Dedifferentiated amniotic fluid mesenchymal stem cell (primary cell): Measurements from ENCODE around the gene MGAT1.
A peak's percentile ranks its signal among the peaks of the same experiment; 100 is the strongest.
"Not testable (repeated sequence)": the region's sequence is repeated elsewhere in the genome, so short reads cannot be mapped to it uniquely, and the experiment has no call there.

Experiments used
- DNase-seq: peaks from one replicate; pipeline ENCODE4 v3.0.0-alpha.2; 2016; ENCODE audit errors: extremely low spot score

The MGAT1 gene

GRCh38 chr5:180802325-180803180 is at the start of gene MGAT1:
Gene MGAT1 (minus strand): TSS chr5:180802806. CDS start chr5:180792971, 9,835 bp downstream.
- DNase-seq, result peak; percentile 87

DNA sequence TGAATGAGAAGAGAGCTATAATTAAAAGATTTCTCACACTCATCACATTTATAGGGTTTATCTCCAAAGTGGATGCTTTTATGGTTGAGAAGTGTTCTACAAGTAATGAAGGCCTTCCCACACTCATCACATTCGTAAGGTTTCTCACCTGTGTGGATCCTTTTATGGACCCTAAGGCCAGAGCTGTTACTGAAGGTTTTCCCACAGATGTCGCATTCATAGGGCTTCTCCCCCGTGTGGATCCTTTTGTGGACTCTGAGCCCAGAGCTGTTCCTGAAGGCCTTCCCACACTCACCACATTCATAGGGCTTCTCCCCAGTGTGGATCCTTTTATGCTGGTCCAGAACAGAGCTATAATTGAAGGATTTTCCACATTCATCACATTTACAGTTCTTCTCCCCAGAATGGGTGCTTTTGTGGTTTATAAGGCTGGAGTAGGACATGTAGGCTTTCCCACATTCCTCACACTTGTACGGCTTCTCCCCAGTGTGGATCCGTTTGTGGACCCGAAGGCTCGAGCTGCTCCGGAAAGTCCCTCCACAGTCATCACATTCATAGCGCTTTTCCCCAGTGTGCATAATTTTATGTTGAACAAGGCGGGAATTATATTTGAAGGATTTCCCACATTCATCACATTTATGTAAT is 48.0 kb upstream of the MGAT1 start:
- no peak for DNase-seq

- no peak for DNase-seq
These were observed 47.2 kb upstream of the MGAT1 start for GRCh38 chr5:180849827-180850226.

DNA sequence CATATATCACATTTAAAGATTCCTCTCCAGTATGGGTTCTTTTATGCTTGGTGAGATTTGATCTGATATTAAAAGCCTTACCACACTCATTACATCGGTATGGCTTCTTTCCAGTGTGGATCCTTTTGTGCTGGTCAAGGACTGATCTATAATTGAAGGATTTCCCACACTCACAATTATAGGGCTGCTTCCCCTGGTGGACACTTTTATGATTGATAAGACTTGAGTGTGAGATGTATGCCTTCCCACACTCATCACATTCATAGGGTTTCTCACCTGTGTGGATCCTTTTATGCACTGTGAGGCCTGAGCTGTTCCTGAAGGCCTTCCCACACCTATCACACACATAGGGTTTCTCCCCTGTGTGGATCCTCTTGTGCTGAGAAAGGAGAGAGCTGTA is 46.3 kb upstream of the MGAT1 start:
- no peak for DNase-seq

DNA sequence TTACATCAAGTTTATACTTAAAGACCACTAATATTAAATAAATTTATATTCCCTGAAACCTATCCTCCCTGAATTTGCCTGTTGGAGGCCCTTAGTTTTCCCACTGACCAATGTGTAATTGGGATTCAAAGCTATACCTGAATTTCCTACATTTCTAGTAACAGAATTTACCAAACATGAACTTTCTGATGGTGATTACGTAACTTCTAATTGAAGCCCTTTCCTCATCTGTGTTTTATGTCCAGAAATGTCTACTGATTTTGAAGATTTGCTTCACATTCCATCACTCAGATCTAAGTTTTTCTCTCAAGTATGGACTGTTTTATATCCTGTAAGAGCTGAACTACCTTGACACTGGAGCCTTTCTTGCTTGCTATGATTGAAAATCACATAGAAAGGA is 45.7 kb upstream of the MGAT1 start:
- DNase-seq, result no peak

GRCh38 chr5:180847026-180847425 is 44.4 kb upstream of the MGAT1 start:
- DNase-seq, result no peak

DNA sequence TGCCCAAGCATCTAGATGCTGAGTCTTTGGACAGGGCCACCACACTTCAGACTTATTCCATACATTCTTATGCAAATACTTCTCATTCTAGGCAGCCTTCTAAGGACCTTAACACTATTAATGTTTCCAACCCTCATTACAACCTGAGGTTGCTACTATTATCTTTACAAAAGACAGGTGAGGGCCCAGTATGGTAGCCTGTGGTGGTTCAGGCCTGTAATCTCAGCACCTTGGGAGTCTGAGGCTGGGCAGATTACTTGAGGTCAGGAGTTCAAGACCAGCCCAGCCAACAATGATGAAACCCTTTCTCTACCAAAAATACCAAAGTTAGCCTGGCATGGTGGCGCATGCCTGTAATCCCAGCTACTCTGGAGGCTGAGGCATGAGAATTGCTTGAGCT is 42.3 kb upstream of the MGAT1 start:
- no peak for DNase-seq

- no peak for DNase-seq
These were observed 41.8 kb upstream of the MGAT1 start for GRCh38 chr5:180844432-180844831.

- no peak for DNase-seq
These were observed 37.3 kb upstream of the MGAT1 start for GRCh38 chr5:180839935-180840334.

- no peak for DNase-seq
These were observed 36.6 kb upstream of the MGAT1 start for GRCh38 chr5:180839227-180839626.

GRCh38 chr5:180837478-180837877 is 34.9 kb upstream of the MGAT1 start:
- no peak for DNase-seq

DNA sequence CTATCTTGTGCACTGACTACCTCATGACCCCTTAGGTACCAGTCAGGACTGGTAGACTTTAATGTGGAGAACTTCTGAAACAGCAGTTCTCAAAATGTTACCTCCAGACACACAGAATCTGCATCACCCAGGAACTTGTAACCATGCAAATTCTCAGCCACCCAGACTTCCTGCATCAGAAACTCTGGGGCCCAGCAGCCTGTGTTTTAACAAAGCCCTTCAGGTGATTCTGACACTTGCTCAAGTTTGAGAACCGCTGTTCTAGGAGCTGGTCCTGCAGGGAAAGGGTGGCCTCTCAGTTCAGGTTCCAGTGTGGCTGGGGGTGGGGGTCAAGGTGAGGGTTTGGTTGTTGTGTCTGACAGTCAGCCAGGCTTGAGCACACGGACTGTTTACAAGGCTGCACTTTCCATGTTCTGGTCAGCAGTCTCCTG is 30.0 kb upstream of the MGAT1 start:
- no peak for DNase-seq

GRCh38 chr5:180831139-180832093 is 28.8 kb upstream of the MGAT1 start:
- peak; percentile 44 for DNase-seq

GRCh38 chr5:180830253-180831138 is 27.9 kb upstream of the MGAT1 start:
- peak; percentile 20 for DNase-seq

- no peak for DNase-seq
These were observed 27.1 kb upstream of the MGAT1 start for GRCh38 chr5:180829726-180830125.

DNA sequence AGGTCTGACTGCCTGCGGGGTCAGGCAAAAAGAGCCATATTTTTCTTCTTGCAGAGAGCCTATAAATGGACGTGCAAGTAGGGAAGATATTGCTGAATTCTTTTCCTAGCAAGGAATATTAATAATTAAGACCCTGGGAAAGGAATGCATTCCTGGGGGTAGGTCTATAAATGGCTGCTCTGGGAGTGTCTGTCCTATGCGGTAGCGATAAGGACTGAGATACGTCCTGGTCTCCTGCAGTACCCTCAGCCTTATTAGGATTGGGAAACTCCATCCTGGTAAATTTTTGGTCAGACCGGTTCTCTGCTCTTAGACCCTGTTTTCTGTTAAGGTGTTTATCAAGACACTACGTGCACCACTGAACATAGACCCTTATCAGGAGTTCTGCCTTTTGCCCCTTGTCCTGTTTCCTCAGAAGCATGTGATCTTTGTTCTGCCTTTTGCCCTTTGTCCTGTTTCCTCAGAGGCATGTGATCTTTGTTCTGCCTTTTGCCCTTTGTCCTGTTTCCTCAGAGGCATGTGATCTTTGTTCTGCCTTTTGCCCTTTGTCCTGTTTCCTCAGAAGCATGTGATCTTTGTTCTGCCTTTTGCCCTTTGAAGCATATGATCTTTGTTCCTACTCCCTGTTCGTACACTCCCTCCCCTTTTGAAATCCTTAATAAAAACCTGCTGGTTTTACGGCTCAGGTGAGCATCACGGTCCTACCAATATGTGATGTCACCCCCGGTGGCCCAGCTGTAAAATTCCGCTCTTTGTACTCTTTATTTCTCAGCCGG is 26.3 kb upstream of the MGAT1 start:
- not testable (repeated sequence) for DNase-seq

DNA sequence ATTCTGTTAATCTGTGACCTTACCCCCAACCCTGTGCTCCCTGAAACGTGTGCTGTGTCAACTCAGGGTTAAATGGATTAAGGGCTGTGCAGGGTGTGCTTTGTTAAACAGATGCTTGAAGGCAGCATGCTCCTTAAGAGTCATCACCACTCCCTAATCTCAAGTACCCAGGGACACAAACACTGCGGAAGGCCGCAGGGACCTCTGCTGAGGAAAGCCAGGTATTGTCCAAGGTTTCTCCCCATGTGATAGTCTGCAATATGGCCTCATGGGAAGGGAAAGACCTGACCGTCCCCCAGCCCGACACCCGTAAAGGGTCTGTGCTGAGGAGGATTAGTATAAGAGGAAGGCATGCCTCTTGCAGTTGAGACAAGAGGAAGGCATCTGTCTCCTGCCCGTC is 24.8 kb upstream of the MGAT1 start:
- DNase-seq, result not testable (repeated sequence)

GRCh38 chr5:180825768-180826525 is 23.3 kb upstream of the MGAT1 start:
- peak; percentile 72 for DNase-seq
